Activated CD4-positive, alpha-beta T cell treated with anti-CD3 and anti-CD28 coated beads, Interleukin-10, Interleukin-2, amounts not matched to agents 100 ng/mL and 50 ng/mL, durations not matched to agents 16 hours and 8 hours (primary cell): Measurements from ENCODE around the gene ZNF275.
A peak's percentile ranks its signal among the peaks of the same experiment; 100 is the strongest.
"Not testable (repeated sequence)": the region's sequence is repeated elsewhere in the genome, so short reads cannot be mapped to it uniquely, and the experiment has no call there.

ENCODE experiments used
- DNase-seq: peaks from one replicate; pipeline ENCODE4 v3.0.0-alpha.2; 2020

The ZNF275 gene

DNA sequence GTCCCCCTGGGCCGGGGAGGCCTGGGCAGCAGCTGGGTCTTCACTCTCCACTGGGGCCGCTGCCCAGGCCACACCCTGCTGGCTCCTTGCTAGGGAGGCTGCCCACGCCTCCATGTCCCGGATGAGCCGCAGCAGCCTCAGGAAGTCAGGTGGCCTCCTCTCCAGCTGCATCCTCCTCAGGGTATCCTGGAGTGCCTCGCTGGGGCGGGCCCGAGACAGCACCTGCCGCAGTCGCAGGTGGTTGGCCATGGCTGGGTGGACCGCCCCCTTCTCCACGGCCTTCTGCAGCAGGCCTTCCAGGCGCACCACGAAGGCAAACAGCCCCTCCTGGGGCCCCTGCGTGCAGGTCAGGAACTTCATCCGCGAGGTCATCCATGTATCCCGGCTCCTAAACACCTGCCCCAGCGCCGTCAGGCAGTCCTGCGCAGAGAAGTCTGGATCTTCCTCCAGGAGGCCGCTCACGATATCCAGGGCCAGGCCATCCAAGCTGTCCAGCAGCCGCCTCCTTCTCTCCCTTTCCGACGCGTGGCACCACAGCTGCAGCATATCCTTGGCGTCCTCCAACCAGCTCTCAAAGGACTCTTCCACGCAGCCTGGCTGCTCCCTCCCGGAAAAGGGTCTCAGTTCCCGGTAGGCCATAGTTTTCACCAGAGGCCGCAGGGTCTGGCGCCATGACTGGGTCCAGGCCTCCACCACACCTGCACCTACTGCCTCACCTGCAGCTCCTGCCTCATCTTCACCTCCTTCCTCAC, 14.5 kb upstream of the ZNF275 start:
- no peak for DNase-seq

GRCh38 chrX:153320047-153320443, 13.9 kb upstream of the ZNF275 start:
- DNase-seq: not testable (repeated sequence)

DNA sequence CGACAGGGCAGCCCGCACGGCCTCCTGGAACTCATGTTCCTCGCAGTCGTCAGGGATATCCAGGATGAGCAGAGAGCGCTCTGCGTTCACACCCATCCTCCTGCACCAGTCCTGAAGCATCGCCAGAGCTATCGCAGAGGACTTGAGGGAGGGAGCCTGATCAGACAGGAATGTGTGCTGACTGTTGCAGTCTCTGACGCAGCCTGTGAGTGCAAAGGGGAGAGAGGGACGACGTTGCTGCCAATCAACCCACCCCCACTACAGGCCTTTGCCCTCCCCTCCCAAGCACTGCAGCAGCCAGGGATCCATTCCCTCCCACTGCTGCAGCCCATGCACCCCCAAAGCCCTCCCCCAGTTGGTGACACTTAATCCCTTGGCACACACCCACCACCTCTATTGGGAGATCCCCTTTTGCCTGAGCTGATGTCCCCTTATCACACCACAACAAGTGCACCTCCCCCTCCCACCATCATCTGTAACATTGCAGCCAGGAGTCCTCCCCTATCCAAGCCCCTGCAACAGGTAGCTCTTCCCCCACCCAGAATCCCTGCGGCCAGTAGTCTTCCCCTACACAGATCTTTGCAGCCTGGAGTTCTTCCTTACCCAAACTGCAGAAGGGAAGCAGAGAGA, 13.3 kb upstream of the ZNF275 start:
- DNase-seq: no peak

GRCh38 chrX:153321381-153322124, 12.4 kb upstream of the ZNF275 start, which contains the start of gene PNMA6F:
TSS of gene PNMA6F (minus strand) at chrX:153321767. CDS start at chrX:153320674, 1,093 bp downstream.
- DNase-seq: no peak

GRCh38 chrX:153327561-153327960, 6.4 kb upstream of the ZNF275 start:
- no peak for DNase-seq

DNA sequence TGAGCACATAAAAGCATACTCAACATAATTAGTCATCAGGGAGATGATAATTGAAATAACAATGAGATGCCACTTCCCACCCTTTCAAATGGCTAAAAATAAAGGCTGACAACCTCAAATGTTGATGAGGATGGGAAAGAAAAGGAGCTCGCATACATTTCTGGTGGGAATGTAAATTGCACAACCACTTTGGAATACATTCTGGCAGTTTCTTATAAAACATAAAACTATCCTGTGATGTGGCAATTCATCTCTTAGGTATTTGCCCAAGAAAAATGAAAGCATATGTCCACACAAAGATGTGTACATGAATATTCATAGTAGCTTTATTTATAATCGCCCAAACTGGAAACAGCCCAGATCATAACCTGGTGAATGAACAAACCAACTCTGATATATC, 687 bp upstream of the ZNF275 start:
- DNase-seq: no peak

GRCh38 chrX:153334654-153335295, 822 bp downstream of the ZNF275 start:
- no peak for DNase-seq

DNA sequence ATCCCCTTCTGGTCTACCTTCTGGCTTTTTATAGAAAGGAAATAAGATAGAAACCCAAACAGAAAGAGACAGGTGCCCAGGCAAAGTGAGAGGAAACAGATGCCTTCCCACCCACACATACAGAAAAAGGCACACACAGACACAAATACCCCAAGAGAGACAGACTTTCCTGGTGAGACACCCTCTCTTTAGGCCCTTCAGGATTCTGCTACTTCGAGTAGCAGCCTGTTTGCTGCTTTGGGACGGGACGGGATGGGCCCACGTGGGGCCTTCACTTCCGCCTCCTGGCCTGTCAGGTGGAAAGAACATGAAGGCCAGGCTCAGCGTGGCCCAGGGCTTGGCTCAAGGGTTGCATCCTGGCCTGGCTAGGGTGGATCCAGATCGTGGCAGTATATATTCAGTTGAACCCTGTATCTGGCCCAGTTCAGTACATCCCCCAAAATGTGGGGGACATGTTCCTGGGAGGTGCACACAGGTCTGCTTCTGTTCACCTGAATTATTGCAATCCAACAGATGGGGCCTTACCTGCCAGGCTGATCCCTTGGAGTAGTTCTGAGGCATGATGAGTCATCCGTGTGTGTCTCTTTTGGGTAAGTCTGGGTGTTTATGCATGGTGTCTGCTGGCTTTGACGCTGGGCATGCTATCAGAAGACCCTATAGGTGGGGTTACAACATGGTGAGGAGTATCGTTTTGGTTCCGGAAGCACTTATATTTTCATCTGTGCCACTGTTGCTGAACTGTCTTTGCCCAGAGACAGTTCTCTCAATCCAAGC, 2.4 kb downstream of the ZNF275 start:
- DNase-seq: peak; percentile 13

- no peak for DNase-seq
Observed at GRCh38 chrX:153336988-153337387, 3.0 kb downstream of the ZNF275 start.

DNA sequence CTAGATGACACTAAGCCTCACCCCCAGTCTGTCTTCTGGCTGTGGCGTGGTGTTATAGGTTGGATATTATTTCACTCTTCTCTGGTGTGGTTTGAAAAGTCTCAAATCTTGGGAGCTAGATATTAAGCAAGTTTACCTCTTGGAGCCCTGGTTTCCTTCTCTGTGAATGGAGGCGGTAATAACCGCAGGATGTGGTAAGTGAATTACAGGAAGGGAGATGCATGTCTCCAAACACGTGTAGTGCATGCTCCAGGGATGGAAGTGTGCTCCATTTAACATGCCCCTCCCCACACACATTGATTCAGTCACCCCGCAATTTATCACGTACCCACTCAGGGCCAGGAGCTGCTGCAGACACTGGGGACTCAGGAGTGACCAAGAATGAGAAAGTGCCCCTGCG, 4.9 kb downstream of the ZNF275 start:
- peak; percentile 15 for DNase-seq

GRCh38 chrX:153339662-153340061, 5.7 kb downstream of the ZNF275 start:
- no peak for DNase-seq

DNA sequence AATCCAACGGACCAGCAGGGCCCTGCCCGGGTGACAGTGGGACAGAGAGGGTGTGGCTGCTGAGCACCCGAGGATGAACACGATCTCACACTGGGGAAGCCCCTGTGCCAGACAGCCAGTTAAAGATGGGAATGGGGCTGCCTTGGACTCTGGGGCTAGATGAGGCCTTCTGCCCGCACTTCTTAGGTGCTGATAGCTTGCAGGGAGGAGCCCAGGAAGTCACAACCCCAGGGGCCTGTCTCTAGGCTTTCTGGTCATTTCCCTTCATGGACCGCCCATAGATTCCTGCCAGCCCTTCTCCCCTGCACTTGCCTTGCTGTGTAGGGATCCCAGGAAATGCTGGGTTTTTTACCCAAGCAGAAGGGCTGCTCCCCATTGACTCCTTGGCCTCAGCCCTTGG, 6.2 kb downstream of the ZNF275 start:
- no peak for DNase-seq

GRCh38 chrX:153342762-153343558, 9.0 kb downstream of the ZNF275 start:
- DNase-seq: peak; percentile 10

DNA sequence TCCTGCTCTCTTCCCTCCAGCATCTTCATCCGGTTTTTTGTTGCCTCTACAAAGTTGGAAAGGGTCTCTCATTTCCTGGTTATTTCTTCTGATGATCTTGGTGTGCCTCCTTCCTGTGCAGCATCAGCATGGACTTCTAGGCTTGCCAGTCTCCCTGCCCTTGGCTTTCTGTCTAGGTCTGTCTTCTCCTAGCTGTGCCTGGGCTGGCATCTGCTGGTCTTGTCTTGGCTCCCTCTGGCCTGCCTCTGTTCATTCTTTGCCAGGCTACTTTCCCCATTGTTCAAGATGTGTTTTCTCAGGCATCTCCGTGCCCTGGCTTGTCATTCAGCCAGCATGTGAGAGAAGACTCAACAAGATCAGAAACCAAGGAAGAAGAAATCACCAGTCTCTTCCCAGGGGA, 9.7 kb downstream of the ZNF275 start:
- no peak for DNase-seq

- DNase-seq: no peak
Observed at GRCh38 chrX:153347530-153347929, 13.6 kb downstream of the ZNF275 start.

DNA sequence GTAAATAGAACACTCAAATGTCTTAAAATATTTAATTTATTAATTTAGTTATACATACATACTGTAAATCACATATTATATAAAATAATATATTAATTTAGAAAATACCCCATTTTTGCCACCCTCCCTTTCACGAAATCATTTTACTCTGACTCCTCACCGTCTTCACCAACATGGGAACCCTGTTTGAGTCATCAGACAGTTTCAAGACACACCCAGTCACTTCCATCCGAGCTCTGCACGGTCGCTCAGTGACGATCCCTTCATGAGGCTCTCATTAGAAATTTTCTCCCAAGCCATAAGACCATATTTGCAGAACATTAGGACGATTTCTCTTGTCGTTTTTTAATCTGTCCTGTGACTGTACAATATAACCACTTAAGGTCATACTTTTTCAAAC, 14.5 kb downstream of the ZNF275 start:
- DNase-seq: peak; percentile 22

DNA sequence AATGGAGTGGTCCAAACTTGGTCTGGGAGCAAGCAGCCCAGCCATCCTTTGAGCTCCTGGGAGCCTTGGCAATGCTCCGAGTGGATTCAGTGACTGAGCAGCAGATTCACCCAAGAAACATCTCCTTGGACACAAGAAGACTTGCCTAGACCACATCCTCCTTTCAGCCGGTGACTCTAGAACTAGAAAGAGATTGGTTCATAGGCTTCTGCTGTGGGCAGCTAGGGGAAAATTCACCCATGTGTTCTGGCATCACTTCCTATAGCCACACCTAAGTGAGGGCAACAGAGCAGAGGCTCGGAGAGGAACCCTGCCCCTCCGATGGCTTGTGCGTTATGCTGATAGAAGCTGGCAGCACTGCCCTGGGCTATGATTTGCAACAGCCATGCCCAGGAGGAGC, 16.0 kb downstream of the ZNF275 start:
- DNase-seq: no peak

DNA sequence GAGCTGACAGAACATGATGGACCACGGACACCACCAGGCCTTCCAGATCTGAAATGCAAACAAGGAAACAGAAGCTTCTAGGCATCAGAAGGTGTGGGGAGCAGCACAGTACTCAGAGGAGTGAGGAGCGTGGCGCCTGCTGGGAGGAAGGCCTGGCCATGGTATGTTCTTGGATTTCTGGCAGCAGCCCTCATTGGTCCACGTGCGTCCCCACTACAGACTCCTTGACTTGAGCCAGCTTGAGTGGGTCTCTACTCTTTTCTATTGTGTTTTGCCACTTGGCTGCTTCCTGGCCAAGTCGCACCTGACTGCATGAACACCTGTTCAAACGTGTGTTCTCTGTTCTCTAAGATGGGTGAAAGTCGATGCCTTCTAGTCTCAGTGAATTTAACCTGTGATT, 18.0 kb downstream of the ZNF275 start:
- DNase-seq: no peak

DNA sequence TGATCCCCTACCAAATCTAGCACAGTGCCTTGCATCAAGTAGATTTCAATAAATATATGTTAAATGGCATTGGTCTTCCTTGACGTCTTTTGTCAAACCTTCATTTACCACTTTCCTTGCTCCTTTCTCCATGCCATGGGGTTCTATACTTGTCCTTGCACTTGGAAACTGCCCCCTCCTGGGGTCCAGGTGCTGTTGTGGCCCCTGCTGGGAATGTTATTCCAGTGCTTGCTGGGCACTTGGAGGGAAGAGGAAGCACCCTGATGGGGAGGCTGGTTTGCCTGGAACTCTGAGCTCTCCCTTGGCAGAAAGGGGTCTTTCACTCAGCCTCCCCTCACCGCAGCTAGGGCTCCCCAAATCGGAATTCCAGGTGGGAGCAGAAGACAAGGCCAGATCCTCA, 18.9 kb downstream of the ZNF275 start:
- no peak for DNase-seq

DNA sequence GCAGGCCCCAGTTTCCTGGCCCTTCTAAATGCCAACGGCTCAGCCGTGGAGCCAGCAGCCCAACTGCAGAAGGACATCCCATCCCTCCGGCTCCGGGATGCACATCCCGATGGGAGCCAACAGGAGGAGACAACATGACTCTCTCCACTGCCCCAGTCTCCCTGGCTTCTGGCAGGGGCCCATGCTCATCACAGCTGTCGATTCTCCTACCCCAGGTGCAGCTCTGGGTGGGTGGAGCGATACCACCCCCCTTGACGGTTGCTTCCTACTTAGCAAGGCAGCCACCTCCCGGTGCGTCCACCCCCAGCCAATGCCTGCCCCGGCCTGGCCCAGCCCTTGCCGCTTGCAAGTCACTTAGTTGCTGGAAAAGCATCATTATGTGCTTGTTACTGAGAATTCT, 19.5 kb downstream of the ZNF275 start:
- DNase-seq: no peak

DNA sequence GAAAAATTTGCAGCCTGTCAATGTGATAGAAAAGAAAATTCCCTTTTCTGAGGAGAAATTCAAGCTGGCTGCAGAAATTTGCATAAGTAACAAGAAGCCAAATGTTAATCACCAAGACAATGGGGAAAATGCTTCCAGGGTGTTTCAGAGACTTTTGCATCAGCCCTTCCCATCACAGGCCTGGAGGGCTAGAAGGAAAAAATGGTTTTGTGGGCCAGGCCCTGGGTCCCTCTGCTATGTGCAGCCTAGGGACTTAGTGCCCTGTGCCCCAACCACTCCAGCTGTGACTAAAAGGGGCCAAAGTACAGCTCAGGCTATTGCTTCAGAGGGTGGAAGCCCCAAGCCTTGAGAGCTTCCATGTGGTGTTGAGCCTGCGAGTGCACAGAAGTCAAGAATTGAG, 23.9 kb downstream of the ZNF275 start:
- DNase-seq: no peak
